Liver (tissue), 9 donors: ENCODE measurements around the gene MRPL47. TPM values are rescaled to one million over a fixed set of nuclear protein-coding genes. Genes with fewer than 3 reads are reported as not detected.

Experiments
- DNase-seq: peaks from one replicate; pipeline ENCODE4 v3.0.0-alpha.2; 2017; ENCODE audit warnings: low spot score
- H3K27ac ChIP-seq, 2 donors: one replicate each; pipeline ENCODE4 v1.7.0; 2013; ENCODE audit warnings: inconsistent platforms in 2 of 2, low read length in 2 of 2, control low read depth in 1 of 2, low read depth in 1 of 2, mild to moderate bottlenecking in 1 of 2
- H3K27me3 ChIP-seq, 4 donors: one replicate each; pipeline versions ENCODE4 v1.6.1 to v1.7.0; 2013; ENCODE audit warnings: low read length in 3 of 4, inconsistent platforms in 1 of 4, mild to moderate bottlenecking in 1 of 4, moderate library complexity in 1 of 4; ENCODE audit not compliant: control insufficient read depth in 4 of 4, insufficient read depth in 4 of 4
- H3K36me3 ChIP-seq, 4 donors: one replicate each; pipeline versions ENCODE4 v1.6.1 to v1.7.0; 2013; ENCODE audit warnings: low read length in 3 of 4, mild to moderate bottlenecking in 3 of 4, low read depth in 1 of 4, moderate library complexity in 1 of 4; ENCODE audit not compliant: control insufficient read depth in 4 of 4, insufficient read depth in 3 of 4
- H3K4me1 ChIP-seq, 4 donors: one replicate each; pipeline versions ENCODE4 v1.6.1 to v1.7.0; 2013; ENCODE audit warnings: low read length in 3 of 4, mild to moderate bottlenecking in 3 of 4, moderate library complexity in 1 of 4; ENCODE audit not compliant: control insufficient read depth in 4 of 4, insufficient read depth in 4 of 4
- H3K4me3 ChIP-seq, 3 donors: one replicate each; pipeline versions ENCODE4 v1.6.1 to v1.7.0; 2013; ENCODE audit warnings: low read length in 3 of 3, control low read depth in 1 of 3, low read depth in 1 of 3, mild to moderate bottlenecking in 1 of 3
- H3K9ac ChIP-seq, 2 donors: one replicate each; pipeline ENCODE4 v1.7.0; 2013; ENCODE audit warnings: low read length in 2 of 2, mild to moderate bottlenecking in 2 of 2, moderate library complexity in 2 of 2, control low read depth in 1 of 2, low read depth in 1 of 2
- H3K9me3 ChIP-seq, 4 donors: one replicate each; pipeline versions ENCODE4 v1.6.1 to v1.7.0; 2013; ENCODE audit warnings: low read length in 3 of 4; ENCODE audit not compliant: control insufficient read depth in 4 of 4
- FOXA1 ChIP-seq: IDR thresholded peaks from 2 replicates; pipeline ENCODE4 v1.6.1; 2016; ENCODE audit warnings: antibody characterized with exemption
- GABPA ChIP-seq, 2 donors: IDR thresholded peaks in 1 of 2; conservative IDR thresholded peaks in 1 of 2; 2 replicates each; pipeline ENCODE4 v1.6.1; 2016; ENCODE audit warnings: antibody characterized with exemption in 2 of 2, mild to moderate bottlenecking in 1 of 2, moderate library complexity in 1 of 2
- HNF4A ChIP-seq, 2 donors: conservative IDR thresholded peaks; 2 replicates each; pipeline ENCODE4 v1.6.1; 2016; ENCODE audit warnings: antibody characterized with exemption in 2 of 2, mild to moderate bottlenecking in 2 of 2
- HNF4G ChIP-seq: IDR thresholded peaks from 2 replicates; pipeline ENCODE4 v1.6.1; 2016; ENCODE audit warnings: antibody characterized with exemption
- JUND ChIP-seq, 2 donors: IDR thresholded peaks; 2 replicates each; pipeline ENCODE4 v1.6.1; 2016; ENCODE audit warnings: antibody characterized with exemption in 2 of 2
- NR2F2 ChIP-seq: IDR thresholded peaks from 2 replicates; pipeline ENCODE4 v1.6.1; 2016; ENCODE audit warnings: antibody characterized with exemption
- RAD21 ChIP-seq, 2 donors: IDR thresholded peaks; 2 replicates each; pipeline ENCODE4 v1.6.1; 2016; ENCODE audit warnings: antibody characterized with exemption in 2 of 2, mild to moderate bottlenecking in 2 of 2
- RXRA ChIP-seq, 2 donors: IDR thresholded peaks; 2 replicates each; pipeline ENCODE4 v1.6.1; 2017 to 2018; ENCODE audit warnings: antibody characterized with exemption in 2 of 2, mild to moderate bottlenecking in 1 of 2
- SP1 ChIP-seq: IDR thresholded peaks from 2 replicates; pipeline ENCODE4 v1.6.1; 2018; ENCODE audit warnings: antibody characterized with exemption, mild to moderate bottlenecking
- TAF1 ChIP-seq: conservative IDR thresholded peaks from 2 replicates; pipeline ENCODE4 v1.6.1; 2016; ENCODE audit warnings: antibody characterized with exemption, mild to moderate bottlenecking
- YY1 ChIP-seq: IDR thresholded peaks from 2 replicates; pipeline ENCODE4 v1.6.1; 2016; ENCODE audit warnings: antibody characterized with exemption, mild to moderate bottlenecking
- WGBS: extraction: QIAGEN DNeasy Blood & Tissue Kit; methylation state at CpG from one replicate; pipeline ENCODE4 v1.1.7; 2013; 5-methylcytosine and 5-hydroxymethylcytosine counted together
- polyA plus RNA-seq, 2 donors: library from polyadenylated mRNA; stranded (reverse) in 1 of 2; unstranded in 1 of 2; fragments of 200-250 nt in 1 of 2; fragments of >200 nt in 1 of 2; fragmentation: Nextera tagmentation in 1 of 2; extraction: Ambion mirVana in 1 of 2; gene quantifications; one replicate each; pipeline versions ENCODE4 v1.2.1 to v1.2.3, GENCODE V29; 2013 to 2015
- total RNA-seq, 2 donors: library from RNA; depleted of rRNA; stranded (reverse); fragments of >200 nt; gene quantifications; one replicate each; pipeline ENCODE4 v1.2.3, GENCODE V29; 2014
- TF ChIP-seq, protein P1 (sequence below): IDR thresholded peaks from 2 replicates; pipeline ENCODE4 v1.6.1; 2016; ENCODE audit warnings: antibody characterized with exemption, mild to moderate bottlenecking
- TF ChIP-seq, protein P2 (sequence below): IDR thresholded peaks from 2 replicates; pipeline ENCODE4 v1.6.1; 2016; ENCODE audit warnings: antibody characterized with exemption
- TF ChIP-seq, protein P3 (sequence below): IDR thresholded peaks from 2 replicates; pipeline ENCODE4 v1.6.1; 2016; ENCODE audit warnings: antibody characterized with exemption
- TF ChIP-seq, protein P4 (sequence below): fragments of 150-350 bp; IDR thresholded peaks from 2 replicates; pipeline ENCODE4 v1.5.1; 2017; ENCODE audit warnings: improper control_type of control experiment, low read depth, low read length; ENCODE audit not compliant: missing input control
- donor health status: healthy.
- donor health status: healthy.
- donor health status: healthy.
- donor health status: healthy.
- donor health status: healthy.

MRPL47 gene
- total and polyA plus RNA-seq, 4 donors: 11.5 to 34.1 (median 18.6) TPM

DNA sequence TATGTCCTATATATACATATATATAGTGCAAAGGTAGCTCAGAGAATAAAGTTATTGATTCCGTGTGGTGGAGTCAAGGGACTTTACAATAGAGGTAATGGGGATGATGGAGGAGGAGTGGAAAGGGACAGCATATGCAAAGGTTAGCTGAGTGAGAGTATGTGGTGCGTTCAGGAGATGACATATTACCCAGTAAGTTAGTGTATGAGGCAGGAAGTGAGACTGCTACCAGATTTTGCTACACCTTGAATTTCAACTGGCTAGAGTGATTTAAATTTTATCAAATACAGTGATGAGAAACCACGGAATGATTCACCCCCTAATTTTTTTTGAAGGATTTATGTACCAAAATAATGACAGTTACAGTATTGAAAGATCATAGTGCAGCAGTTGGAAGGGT is 38.9 kb downstream of the MRPL47 start:
- H3K4me3 ChIP-seq: no peak overlapping the region
- 81% methylated on average over 3 of the region's 3 CpGs for WGBS

DNA sequence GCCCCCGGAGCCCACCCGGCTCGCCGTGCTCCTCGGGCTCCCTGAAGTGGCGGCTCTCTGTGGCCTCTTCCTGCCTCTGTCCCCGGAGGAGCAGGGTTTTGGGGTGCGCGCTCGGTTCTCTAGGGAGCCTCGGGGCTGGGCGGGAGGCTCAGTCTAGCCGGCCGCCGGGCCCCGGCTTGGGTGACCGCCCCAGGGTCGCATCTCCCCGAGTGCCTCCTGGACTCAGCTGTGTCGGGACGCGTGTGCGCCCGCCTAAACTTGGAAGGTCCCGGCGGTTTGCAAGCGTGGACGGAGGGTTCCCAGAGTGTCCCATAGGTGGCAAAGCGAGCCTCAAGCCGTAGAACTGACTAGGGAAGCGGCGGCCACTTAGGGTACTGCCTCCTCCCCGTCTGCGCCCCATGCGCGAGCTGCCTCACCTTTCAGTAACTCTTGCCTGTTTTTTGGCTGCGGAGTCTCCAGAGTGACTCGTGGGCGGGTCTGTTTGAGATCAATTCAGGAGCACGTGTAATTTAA is 41.1 kb downstream of the MRPL47 start:
- peak overlapping the region; percentile 70 to 85 for H3K27ac ChIP-seq

More for the DNA sequence above, 38.9 kb downstream of the MRPL47 start:
- H3K27ac ChIP-seq: no peak overlapping the region
- no peaks in the 10 kb centered on the region for H3K27me3 ChIP-seq
- no peak for DNase-seq
- peaks cover 0 to 7% (median 3%) of the 10 kb centered on the region in 4 donors for H3K36me3 ChIP-seq
- no peaks in the 10 kb centered on the region for H3K9me3 ChIP-seq
- TF ChIP-seq RAD21 (IDR thresholded peaks at IDR 0.05) (no peak), RXRA (IDR thresholded peaks at IDR 0.05) (no peak), GABPA (IDR thresholded peaks at IDR 0.05 in 1 of 2, conservative IDR thresholded peaks at IDR 0.05 in 1 of 2) (no peak), HNF4A (conservative IDR thresholded peaks at IDR 0.05) (no peak), YY1 (no peak), TAF1 (no peak), HNF4G (no peak), NR2F2 (no peak)
- TF ChIP-seq, protein P1, sequence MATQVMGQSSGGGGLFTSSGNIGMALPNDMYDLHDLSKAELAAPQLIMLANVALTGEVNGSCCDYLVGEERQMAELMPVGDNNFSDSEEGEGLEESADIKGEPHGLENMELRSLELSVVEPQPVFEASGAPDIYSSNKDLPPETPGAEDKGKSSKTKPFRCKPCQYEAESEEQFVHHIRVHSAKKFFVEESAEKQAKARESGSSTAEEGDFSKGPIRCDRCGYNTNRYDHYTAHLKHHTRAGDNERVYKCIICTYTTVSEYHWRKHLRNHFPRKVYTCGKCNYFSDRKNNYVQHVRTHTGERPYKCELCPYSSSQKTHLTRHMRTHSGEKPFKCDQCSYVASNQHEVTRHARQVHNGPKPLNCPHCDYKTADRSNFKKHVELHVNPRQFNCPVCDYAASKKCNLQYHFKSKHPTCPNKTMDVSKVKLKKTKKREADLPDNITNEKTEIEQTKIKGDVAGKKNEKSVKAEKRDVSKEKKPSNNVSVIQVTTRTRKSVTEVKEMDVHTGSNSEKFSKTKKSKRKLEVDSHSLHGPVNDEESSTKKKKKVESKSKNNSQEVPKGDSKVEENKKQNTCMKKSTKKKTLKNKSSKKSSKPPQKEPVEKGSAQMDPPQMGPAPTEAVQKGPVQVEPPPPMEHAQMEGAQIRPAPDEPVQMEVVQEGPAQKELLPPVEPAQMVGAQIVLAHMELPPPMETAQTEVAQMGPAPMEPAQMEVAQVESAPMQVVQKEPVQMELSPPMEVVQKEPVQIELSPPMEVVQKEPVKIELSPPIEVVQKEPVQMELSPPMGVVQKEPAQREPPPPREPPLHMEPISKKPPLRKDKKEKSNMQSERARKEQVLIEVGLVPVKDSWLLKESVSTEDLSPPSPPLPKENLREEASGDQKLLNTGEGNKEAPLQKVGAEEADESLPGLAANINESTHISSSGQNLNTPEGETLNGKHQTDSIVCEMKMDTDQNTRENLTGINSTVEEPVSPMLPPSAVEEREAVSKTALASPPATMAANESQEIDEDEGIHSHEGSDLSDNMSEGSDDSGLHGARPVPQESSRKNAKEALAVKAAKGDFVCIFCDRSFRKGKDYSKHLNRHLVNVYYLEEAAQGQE: no peak
- TF ChIP-seq, protein P2, sequence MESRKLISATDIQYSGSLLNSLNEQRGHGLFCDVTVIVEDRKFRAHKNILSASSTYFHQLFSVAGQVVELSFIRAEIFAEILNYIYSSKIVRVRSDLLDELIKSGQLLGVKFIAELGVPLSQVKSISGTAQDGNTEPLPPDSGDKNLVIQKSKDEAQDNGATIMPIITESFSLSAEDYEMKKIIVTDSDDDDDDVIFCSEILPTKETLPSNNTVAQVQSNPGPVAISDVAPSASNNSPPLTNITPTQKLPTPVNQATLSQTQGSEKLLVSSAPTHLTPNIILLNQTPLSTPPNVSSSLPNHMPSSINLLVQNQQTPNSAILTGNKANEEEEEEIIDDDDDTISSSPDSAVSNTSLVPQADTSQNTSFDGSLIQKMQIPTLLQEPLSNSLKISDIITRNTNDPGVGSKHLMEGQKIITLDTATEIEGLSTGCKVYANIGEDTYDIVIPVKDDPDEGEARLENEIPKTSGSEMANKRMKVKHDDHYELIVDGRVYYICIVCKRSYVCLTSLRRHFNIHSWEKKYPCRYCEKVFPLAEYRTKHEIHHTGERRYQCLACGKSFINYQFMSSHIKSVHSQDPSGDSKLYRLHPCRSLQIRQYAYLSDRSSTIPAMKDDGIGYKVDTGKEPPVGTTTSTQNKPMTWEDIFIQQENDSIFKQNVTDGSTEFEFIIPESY: no peak
- no peak overlapping the region for H3K9ac ChIP-seq
- H3K4me1 ChIP-seq: peaks cover 2 to 8% (median 6%) of the 10 kb centered on the region in 4 donors

More for the DNA sequence above, 41.1 kb downstream of the MRPL47 start:
- peak; percentile 66 for DNase-seq
- H3K4me1 ChIP-seq: peaks cover 2 to 8% (median 6%) of the 10 kb centered on the region in 4 donors
- no peaks in the 10 kb centered on the region for H3K27me3 ChIP-seq
- WGBS: under 1% methylated on average over 40 of the region's 40 CpGs
- H3K9me3 ChIP-seq: no peaks in the 10 kb centered on the region
- TF ChIP-seq, protein P3, sequence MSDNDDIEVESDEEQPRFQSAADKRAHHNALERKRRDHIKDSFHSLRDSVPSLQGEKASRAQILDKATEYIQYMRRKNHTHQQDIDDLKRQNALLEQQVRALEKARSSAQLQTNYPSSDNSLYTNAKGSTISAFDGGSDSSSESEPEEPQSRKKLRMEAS: no peak
- TF ChIP-seq FOXA1 (no peak), SP1 (no peak), RXRA (IDR thresholded peaks at IDR 0.05) (no peak), GABPA (IDR thresholded peaks at IDR 0.05 in 1 of 2, conservative IDR thresholded peaks at IDR 0.05 in 1 of 2) (no peak), RAD21 (IDR thresholded peaks at IDR 0.05) (peak; percentile 26 to 62), JUND (IDR thresholded peaks at IDR 0.05) (no peak)
- TF ChIP-seq, protein P4, sequence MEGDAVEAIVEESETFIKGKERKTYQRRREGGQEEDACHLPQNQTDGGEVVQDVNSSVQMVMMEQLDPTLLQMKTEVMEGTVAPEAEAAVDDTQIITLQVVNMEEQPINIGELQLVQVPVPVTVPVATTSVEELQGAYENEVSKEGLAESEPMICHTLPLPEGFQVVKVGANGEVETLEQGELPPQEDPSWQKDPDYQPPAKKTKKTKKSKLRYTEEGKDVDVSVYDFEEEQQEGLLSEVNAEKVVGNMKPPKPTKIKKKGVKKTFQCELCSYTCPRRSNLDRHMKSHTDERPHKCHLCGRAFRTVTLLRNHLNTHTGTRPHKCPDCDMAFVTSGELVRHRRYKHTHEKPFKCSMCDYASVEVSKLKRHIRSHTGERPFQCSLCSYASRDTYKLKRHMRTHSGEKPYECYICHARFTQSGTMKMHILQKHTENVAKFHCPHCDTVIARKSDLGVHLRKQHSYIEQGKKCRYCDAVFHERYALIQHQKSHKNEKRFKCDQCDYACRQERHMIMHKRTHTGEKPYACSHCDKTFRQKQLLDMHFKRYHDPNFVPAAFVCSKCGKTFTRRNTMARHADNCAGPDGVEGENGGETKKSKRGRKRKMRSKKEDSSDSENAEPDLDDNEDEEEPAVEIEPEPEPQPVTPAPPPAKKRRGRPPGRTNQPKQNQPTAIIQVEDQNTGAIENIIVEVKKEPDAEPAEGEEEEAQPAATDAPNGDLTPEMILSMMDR: peak; percentile 63
- H3K36me3 ChIP-seq: no peaks in the 10 kb centered on the region
- H3K9ac ChIP-seq: peak overlapping the region; percentile 26 to 91
- H3K4me3 ChIP-seq: peak overlapping the region; percentile 56 to 90 (median 85)
